Activated CD4-positive, alpha-beta T cell treated with anti-CD3 and anti-CD28 coated beads for 36 hours (primary cell): ENCODE data around the gene ADGRG1. TPM values are rescaled to one million over a fixed set of nuclear protein-coding genes. Genes with fewer than 3 reads are reported as not detected.
"Not testable (repeated sequence)": the region's sequence is repeated elsewhere in the genome, so short reads cannot be mapped to it uniquely, and the experiment has no call there.

Source experiments
- ATAC-seq: fragments of 200-7000 bp; cut with Tn5 transposase; one replicate; pipeline ENCODE4 v1.10.0; 2021; ENCODE audit warnings: mild to moderate bottlenecking, moderate library complexity
- CTCF ChIA-PET: fragments of 350-600 bp; sonication (Branson Sonifier 250); formaldehyde crosslinking; loops from one replicate; lab custom pipeline; 2021; ENCODE audit warnings: antibody characterized with exemption; lab: Charles Lee
- POLR2A ChIA-PET: fragments of 350-600 bp; sonication (Branson Sonifier 250); formaldehyde crosslinking; loops from one replicate; lab custom pipeline; 2021; ENCODE audit warnings: antibody characterized with exemption, inconsistent platforms; lab: Charles Lee
- DNase-seq: peaks from one replicate; pipeline ENCODE4 v3.0.0-alpha.2; 2020
- H3K27ac Mint-ChIP-seq: one replicate; pipeline ENCODE4 v1.8.0; 2021; ENCODE audit warnings: mixed read lengths
- H3K27me3 Mint-ChIP-seq: one replicate; pipeline ENCODE4 v1.8.0; 2021; ENCODE audit warnings: mixed read lengths
- H3K36me3 Mint-ChIP-seq: one replicate; pipeline ENCODE4 v1.8.0; 2021; ENCODE audit warnings: low read depth, mixed read lengths
- H3K4me1 Mint-ChIP-seq: one replicate; pipeline ENCODE4 v1.8.0; 2021; ENCODE audit warnings: mixed read lengths
- H3K4me3 Mint-ChIP-seq: one replicate; pipeline ENCODE4 v1.8.0; 2021; ENCODE audit warnings: mild to moderate bottlenecking, moderate library complexity, mixed read lengths
- H3K9me3 Mint-ChIP-seq: one replicate; pipeline ENCODE4 v1.8.0; 2021; ENCODE audit warnings: low read depth, mixed read lengths
- intact Hi-C, 2 experiments: fragments of 100-400 bp; cut with DNase I in 1 of 2; cut with micrococcal nuclease in 1 of 2; formaldehyde crosslinking; loops; one replicate each; pipeline versions ENCODE4 v1.14.2 to v1.15.1; 2022 to 2024; cut with DNase I, micrococcal nuclease
- total RNA-seq, 2 experiments: library from RNA; stranded (reverse); gene quantifications; one replicate each; pipeline ENCODE4 v1.2.3, GENCODE V29; 2021

Gene ADGRG1
- total RNA-seq, 2 experiments from 2014 or later = 6.3 to 6.8 TPM

DNA sequence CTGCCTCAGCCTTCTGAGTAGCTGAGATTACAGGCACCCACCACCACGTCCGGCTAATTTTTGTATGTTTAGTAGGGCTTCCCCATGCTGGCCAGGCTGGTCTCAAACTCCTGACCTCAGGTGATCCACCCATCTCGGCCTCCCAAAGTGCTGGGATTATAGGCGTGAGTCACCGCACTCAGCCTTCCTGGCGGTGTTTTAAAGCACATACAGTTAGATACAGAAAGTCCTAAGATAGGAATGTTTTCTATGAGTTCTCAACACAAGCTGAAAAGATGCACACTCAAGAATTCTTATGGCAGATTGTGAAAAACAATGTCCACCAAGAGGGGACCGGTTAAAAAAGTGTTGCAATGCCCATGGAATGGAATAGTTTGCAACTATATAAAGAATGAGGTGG is 43.0 kb downstream of the ADGRG1 start:
- CTCF ChIA-PET, DNase-seq, POLR2A ChIA-PET, intact Hi-C loops, H3K9me3 Mint-ChIP-seq, ATAC-seq, H3K4me1 Mint-ChIP-seq, H3K36me3 Mint-ChIP-seq, H3K27me3 Mint-ChIP-seq, H3K4me3 Mint-ChIP-seq, H3K27ac Mint-ChIP-seq: not testable (repeated sequence)

DNA sequence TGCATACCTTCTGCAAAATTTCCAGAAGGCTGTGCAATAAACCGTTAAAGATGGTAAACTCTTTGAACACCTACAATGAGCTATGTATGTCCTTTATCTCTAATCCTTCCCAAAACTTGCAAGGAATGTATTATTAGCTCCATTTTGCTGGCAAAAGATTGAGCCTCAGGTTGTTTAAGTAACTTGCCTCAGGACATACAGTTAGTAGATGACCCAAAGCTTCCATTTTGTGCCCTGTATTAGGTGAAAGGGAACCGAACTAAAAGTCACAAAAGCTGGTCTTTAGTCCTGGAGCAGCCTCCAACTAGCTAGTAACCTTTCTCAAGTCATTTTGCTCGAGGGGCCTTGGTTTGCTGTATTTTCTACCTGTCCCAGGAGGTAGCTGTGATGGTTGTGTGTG is 44.0 kb downstream of the ADGRG1 start:
- ATAC-seq (no peak), DNase-seq (no peak)
- POLR2A ChIA-PET = no interaction called here
- no peaks in the 10 kb centered on the region for H3K36me3 Mint-ChIP-seq
- H3K27me3 Mint-ChIP-seq = no peaks in the 10 kb centered on the region
- intact Hi-C loops = no loop called here
- no peaks in the 10 kb centered on the region for H3K9me3 Mint-ChIP-seq
- CTCF ChIA-PET = interaction anchor here (1.1 to 1.2 kb wide), 2 partner anchors 11 to 97 kb away, joined by 3 to 4 read pairs; no protein-coding TSS in a partner anchor
- H3K4me1 Mint-ChIP-seq = no peaks in the 10 kb centered on the region
- no peak overlapping the region for H3K4me3 Mint-ChIP-seq
- no peak overlapping the region for H3K27ac Mint-ChIP-seq

DNA sequence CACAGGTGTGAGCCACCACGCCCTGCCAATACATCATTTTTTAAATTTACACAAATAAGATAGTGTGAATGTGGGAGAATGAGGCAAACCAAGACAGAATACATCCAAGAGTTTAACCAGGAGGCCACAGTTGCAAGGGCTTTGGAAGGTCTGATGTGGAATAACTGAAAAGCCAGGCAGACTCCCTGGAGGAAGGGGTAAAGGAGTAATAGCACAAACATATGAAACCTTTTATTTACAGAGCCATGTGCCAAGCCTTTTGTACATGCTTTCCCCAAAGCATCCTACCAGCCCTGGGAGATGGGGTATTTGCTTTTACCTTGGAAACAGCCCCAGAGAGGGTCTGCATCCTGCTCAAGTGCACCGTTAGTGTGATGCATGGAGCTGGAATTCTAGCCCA is 44.4 kb downstream of the ADGRG1 start:
- ChIA-PET CTCF (interaction anchor here (1.1 to 1.2 kb wide), 2 partner anchors 11 to 97 kb away, joined by 3 to 4 read pairs; no protein-coding TSS in a partner anchor), POLR2A (no interaction called here)
- H3K9me3 Mint-ChIP-seq = no peaks in the 10 kb centered on the region
- no peak overlapping the region for H3K4me3 Mint-ChIP-seq
- intact Hi-C loops = no loop called here
- no peak overlapping the region for H3K27ac Mint-ChIP-seq
- ATAC-seq (no peak), DNase-seq (no peak)
- no peaks in the 10 kb centered on the region for H3K4me1 Mint-ChIP-seq
- H3K27me3 Mint-ChIP-seq = no peaks in the 10 kb centered on the region
- H3K36me3 Mint-ChIP-seq = no peaks in the 10 kb centered on the region

DNA sequence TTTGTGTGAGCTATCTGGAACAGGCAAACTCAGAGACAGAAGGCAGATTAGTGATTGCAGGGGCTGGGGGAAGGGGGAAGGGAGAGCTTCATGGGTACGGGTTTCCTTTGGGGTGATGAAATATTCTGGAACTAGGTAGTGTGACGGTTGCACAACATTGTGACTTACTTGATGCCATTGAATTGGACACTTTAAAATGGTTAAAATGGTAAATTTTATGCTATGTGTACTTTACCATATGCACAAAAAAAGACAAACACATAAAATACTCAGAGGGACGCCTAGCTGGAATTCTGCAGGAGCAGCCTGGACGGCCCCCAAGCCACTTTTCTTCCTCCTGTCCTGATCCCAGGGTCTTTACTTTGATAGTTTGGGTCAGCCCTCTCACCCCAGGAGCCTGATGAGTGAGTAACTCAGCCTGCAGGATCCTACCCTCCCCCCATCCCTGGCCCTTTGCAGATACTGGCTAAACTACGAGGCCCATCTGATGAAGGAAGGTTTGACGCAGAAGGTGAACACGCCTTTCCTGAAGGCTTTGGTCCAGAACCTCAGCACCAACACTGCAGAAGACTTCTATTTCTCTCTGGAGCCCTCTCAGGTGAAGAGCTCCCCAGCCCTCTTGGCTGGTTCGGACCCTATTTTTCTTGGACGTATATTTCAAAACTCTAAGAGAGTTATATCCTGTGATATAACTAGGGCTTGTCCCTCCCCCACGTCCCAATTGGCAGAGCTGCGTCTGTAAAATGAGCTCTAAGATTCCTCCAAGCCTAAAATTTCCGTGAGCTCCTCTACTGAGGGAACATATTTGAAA is 47.5 kb downstream of the ADGRG1 start:
- DNase-seq = no peak
- Mint-ChIP-seq H3K4me1 (no peaks in the 10 kb centered on the region), H3K27ac (no peak overlapping the region), H3K9me3 (no peaks in the 10 kb centered on the region), H3K4me3 (no peak overlapping the region), H3K27me3 (no peaks in the 10 kb centered on the region), H3K36me3 (no peaks in the 10 kb centered on the region)
- ATAC-seq = no peak
- intact Hi-C loops = no loop called here
- ChIA-PET CTCF (interaction anchor here (0.6 to 1.2 kb wide), 2 partner anchors 23 to 196 kb away, joined by 3 read pairs; no protein-coding TSS in a partner anchor), POLR2A (no interaction called here)

DNA sequence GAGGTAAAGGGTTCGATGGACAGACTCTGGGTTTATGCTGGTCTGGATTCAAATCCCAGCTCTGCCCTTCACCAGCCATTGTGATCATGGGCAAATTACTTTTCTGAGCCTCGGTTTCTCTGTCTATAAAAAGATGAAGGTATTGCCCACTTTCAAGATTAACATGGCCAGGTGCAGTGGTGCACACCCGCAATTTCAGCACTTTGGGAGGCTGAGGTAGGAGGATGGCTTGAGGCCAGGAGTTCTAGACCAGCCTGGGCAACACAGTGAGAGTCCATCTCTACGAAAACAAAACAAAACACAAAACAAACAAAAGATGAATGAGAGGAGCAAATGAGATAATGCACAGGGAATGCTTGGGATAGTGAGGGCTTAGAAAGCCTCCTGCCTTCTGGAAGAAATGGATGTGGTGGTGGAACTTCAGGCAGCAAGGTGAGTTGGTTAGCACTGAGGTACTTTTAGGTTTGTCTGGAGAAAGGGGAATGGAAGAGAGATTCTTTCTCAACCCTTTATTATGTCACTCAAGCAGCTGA is 48.2 kb downstream of the ADGRG1 start:
- no peaks in the 10 kb centered on the region for H3K4me1 Mint-ChIP-seq
- ChIA-PET POLR2A (no interaction called here), CTCF (interaction anchor here (1.2 kb wide), 1 partner anchor 197 kb away, joined by 3 read pairs; no protein-coding TSS in a partner anchor)
- H3K27me3 Mint-ChIP-seq = no peaks in the 10 kb centered on the region
- no peak overlapping the region for H3K4me3 Mint-ChIP-seq
- no peaks in the 10 kb centered on the region for H3K36me3 Mint-ChIP-seq
- ATAC-seq (no peak), DNase-seq (no peak)
- no peak overlapping the region for H3K27ac Mint-ChIP-seq
- H3K9me3 Mint-ChIP-seq = no peaks in the 10 kb centered on the region
- intact Hi-C loops = no loop called here

DNA sequence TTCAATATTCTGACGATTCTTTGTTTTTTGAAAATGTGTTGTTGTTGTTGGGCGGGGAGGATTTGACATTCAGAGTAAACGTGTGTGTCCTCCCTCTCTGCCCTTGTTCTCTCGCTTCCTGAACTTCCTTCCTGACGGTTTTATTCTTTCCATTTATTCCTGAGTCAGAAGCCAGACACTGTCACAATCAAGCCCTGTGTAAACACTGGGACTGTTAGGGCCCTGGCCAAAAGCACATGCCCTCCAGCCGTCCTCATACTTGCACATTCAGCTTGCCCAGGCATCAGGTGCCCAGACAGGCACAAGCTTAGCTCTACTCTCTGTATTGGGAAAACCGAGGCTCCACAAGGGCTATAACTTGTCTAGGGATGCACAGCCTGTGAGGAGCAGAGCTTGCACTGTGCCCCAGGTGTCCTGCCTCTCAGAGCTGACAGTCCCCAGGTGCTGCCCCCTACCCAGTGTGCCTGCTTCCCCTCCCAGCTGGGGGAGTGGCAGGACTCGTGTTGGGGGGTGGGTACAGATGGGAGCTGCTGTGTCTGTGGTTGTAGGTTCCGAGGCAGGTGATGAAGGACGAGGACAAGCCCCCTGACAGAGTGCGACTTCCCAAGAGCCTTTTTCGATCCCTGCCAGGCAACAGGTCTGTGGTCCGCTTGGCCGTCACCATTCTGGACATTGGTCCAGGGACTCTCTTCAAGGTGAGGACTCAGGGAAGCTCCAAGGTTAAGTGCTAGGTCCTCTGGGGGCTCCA is 49.4 kb downstream of the ADGRG1 start:
- no peaks in the 10 kb centered on the region for H3K4me1 Mint-ChIP-seq
- no peak overlapping the region for H3K27ac Mint-ChIP-seq
- POLR2A ChIA-PET = no interaction called here
- no peaks in the 10 kb centered on the region for H3K36me3 Mint-ChIP-seq
- no peaks in the 10 kb centered on the region for H3K27me3 Mint-ChIP-seq
- H3K9me3 Mint-ChIP-seq = no peaks in the 10 kb centered on the region
- CTCF ChIA-PET = interaction anchor here (0.6 kb wide), 2 partner anchors 108 to 719 kb away, joined by 4 to 5 read pairs; no protein-coding TSS in a partner anchor
- ATAC-seq = no peak
- DNase-seq = no peak
- intact Hi-C loops = no loop called here
- H3K4me3 Mint-ChIP-seq = no peak overlapping the region

DNA sequence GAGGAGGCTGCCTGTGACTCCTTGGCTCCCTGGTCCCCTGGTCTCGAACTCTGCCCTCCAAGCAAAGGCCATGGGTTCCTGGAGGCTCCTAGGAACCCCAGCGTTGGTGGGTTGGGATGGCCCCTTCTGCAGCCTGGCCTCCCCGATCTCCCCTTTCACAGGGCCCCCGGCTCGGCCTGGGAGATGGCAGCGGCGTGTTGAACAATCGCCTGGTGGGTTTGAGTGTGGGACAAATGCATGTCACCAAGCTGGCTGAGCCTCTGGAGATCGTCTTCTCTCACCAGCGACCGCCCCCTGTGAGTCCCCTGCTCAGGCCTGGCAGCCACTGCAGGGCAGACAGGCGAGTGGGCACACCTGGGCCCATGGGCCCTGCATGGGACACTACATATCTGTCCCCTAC is 50.6 kb downstream of the ADGRG1 start:
- Mint-ChIP-seq H3K27me3 (no peaks in the 10 kb centered on the region), H3K36me3 (no peaks in the 10 kb centered on the region), H3K27ac (no peak overlapping the region), H3K4me3 (no peak overlapping the region), H3K9me3 (no peaks in the 10 kb centered on the region), H3K4me1 (no peaks in the 10 kb centered on the region)
- no peak for DNase-seq
- intact Hi-C loops = no loop called here
- no peak for ATAC-seq
- POLR2A ChIA-PET = no interaction called here
- CTCF ChIA-PET = interaction anchor here (0.5 to 0.6 kb wide), 2 partner anchors 30 to 761 kb away, joined by 3 to 4 read pairs; no protein-coding TSS in a partner anchor

DNA sequence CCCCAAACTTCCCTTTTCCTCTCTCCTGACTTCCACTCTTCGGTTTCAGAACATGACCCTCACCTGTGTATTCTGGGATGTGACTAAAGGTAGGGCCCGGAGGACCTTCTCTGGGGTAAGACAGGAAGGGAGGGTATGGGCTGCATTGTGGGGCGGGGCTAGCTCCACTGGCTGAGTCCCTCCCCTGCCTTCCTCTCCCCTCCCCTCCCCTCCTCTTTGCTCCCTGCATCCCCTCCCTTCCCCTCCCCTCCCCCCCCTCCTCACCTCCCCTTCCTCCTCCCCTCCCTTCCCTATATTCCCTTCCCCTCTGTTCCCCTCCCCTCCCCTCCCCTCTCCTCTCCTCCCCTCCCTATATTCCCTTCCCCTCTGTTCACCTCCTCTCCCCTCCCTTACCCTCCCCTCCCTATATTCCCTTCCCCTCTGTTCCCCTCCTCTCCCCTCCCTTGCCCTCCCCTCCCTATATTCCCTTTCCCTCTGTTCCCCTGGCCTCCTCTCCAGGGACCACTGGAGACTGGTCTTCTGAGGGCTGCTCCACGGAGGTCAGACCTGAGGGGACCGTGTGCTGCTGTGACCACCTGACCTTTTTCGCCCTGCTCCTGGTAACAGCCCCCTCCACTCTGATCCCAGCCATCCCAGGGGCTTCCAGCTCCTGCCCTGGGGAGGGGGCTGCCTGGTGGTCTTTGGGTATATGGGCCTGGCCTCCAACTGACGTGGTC is 51.5 kb downstream of the ADGRG1 start:
- intact Hi-C loops = no loop called here
- no peaks in the 10 kb centered on the region for H3K36me3 Mint-ChIP-seq
- ChIA-PET POLR2A (no interaction called here), CTCF (interaction anchor here (1.5 kb wide), 1 partner anchor 92 kb away, joined by 3 read pairs; no protein-coding TSS in a partner anchor)
- H3K9me3 Mint-ChIP-seq = no peaks in the 10 kb centered on the region
- ATAC-seq (no peak), DNase-seq (no peak)
- no peak overlapping the region for H3K27ac Mint-ChIP-seq
- H3K27me3 Mint-ChIP-seq = no peaks in the 10 kb centered on the region
- H3K4me3 Mint-ChIP-seq = no peak overlapping the region
- no peaks in the 10 kb centered on the region for H3K4me1 Mint-ChIP-seq

DNA sequence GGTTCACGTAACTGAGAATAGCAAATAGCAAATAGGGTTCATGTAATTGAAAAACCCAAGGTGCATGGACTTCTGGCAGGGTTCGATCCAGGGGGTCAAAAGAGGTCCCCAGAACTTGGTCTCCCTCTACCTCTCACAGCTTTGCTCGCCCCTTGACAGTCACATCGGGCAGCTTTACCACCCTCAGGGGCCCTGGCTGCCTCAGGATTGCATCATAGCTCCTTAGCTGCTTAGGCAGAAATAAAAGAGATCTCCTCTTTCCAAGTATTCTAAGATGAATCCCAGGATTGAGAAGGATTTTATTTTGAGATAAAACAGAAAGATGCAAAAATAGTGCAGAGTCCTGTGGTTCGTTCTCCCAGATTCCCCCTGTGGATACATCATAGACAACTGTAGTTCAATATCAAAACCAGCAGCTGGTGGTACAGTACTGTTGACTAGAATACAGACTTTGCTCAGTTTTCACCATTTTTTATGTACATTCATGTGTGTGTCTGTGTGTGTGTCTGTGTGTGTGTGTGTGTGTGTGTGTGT is 52.5 kb downstream of the ADGRG1 start:
- DNase-seq (no peak), ATAC-seq (no peak)
- Mint-ChIP-seq H3K4me3 (no peak overlapping the region), H3K36me3 (no peaks in the 10 kb centered on the region), H3K27me3 (no peaks in the 10 kb centered on the region), H3K27ac (no peak overlapping the region), H3K9me3 (no peaks in the 10 kb centered on the region), H3K4me1 (no peaks in the 10 kb centered on the region)
- CTCF ChIA-PET = interaction anchor here (0.7 to 1.5 kb wide), 2 partner anchors 13 to 93 kb away, joined by 3 read pairs; no protein-coding TSS in a partner anchor
- intact Hi-C loops = no loop called here
- POLR2A ChIA-PET = no interaction called here

DNA sequence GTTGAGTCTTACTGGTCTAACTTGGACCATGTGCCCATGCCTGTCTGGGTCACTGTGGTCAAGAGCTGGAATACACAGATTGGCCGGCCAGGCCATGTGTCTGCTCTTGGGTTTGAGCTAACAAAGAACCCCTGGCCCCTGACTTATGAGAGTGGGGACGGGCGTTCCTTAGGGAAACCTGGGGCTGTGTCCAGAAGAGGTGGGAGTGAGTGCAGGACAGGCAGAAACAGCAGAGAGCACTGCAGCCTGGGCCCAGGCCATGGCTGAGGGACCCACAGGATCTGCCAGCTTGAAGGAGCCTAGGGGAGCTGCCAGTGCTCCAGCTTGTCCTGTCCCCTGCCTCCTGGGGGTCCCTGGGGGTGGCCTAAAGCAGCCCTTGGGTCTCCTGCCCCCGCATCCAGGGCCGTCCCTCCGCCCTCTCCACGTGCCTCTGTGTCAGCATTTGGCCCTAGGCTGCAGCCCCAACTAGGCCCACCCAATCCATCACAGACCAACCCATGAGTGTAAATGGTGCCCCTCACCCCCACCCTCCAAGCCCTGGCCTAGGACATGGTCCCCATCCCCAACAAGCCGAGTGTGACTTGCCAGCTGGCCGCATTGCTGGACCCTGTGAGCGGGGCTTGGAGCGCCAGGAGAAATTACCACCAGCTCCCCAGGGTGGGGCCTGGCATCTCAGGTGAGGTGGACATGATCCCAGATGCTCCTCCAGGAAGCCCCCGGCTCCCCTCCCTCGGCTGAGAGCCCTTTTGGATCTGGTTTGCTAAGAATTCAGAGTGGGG is 53.7 kb downstream of the ADGRG1 start:
- H3K36me3 Mint-ChIP-seq = no peaks in the 10 kb centered on the region
- ATAC-seq = no peak
- no peak overlapping the region for H3K27ac Mint-ChIP-seq
- no peaks in the 10 kb centered on the region for H3K4me1 Mint-ChIP-seq
- intact Hi-C loops = no loop called here
- DNase-seq = no peak
- CTCF ChIA-PET = interaction anchor here (0.6 to 1.5 kb wide), 3 partner anchors 94 to 225 kb away, joined by 3 read pairs; no protein-coding TSS in a partner anchor
- POLR2A ChIA-PET = no interaction called here
- no peak overlapping the region for H3K4me3 Mint-ChIP-seq
- no peaks in the 10 kb centered on the region for H3K9me3 Mint-ChIP-seq
- no peaks in the 10 kb centered on the region for H3K27me3 Mint-ChIP-seq
